ENCODE results near the gene TMEM106B. TPM values are rescaled to one million over a fixed set of nuclear protein-coding genes. Genes with fewer than 3 reads are reported as not detected.

TMEM106B gene
- total RNA-seq, 1 experiment from 2014 or later = 37.1 TPM

DNA sequence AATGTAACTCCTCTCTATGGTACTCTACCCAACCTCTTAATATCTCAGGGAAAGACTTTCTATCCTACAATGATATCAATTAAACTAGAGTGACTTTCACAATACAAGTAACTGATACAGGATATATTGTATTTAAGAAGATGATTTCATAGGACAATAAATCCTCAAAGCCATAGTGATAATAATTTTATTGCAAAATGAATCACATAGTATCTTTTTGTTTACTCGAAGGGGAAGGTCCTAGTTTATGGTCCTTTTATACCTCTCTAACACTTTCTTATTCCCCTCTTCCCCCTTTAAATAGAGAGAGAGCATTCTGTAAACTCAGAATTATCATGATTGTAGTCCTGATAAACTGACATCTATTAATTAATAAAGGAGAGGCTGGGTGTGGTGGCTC lies 56.4 kb downstream of the TMEM106B start:
- no peak for DNase-seq (ENCODE audit: low spot score)
- CTCF ChIA-PET = no interaction called here
- Histone ChIP-seq H3K4me1 (ENCODE audit: insufficient read depth, low read length, poor library complexity, severe bottlenecking) (no peaks in the 10 kb centered on the region), H3K27me3 (replicated peaks; ENCODE audit: insufficient read depth, low read depth, low read length, poor library complexity) (no peaks in the 10 kb centered on the region), H3K4me3 (ENCODE audit: low read depth, low read length, poor library complexity, severe bottlenecking) (no peak overlapping the region), H3K27ac (ENCODE audit: low read depth, low read length, poor library complexity, severe bottlenecking) (no peak overlapping the region), H3K36me3 (ENCODE audit: insufficient read depth, low read length, poor library complexity, severe bottlenecking) (no peaks in the 10 kb centered on the region), H3K9me3 (ENCODE audit: low read depth, low read length, poor library complexity, severe bottlenecking) (no peaks in the 10 kb centered on the region)
- POLR2A ChIA-PET (ENCODE audit: low non-redundant PET) = no interaction called here
- no TSS peak for BruUV-seq (replicated peaks)
- no peak for TF ChIP-seq EZH2 (IDR thresholded peaks at IDR 0.05; ENCODE audit: borderline replicate concordance, low read depth, low read length, poor library complexity, severe bottlenecking)
- TF ChIP-seq, protein P1, sequence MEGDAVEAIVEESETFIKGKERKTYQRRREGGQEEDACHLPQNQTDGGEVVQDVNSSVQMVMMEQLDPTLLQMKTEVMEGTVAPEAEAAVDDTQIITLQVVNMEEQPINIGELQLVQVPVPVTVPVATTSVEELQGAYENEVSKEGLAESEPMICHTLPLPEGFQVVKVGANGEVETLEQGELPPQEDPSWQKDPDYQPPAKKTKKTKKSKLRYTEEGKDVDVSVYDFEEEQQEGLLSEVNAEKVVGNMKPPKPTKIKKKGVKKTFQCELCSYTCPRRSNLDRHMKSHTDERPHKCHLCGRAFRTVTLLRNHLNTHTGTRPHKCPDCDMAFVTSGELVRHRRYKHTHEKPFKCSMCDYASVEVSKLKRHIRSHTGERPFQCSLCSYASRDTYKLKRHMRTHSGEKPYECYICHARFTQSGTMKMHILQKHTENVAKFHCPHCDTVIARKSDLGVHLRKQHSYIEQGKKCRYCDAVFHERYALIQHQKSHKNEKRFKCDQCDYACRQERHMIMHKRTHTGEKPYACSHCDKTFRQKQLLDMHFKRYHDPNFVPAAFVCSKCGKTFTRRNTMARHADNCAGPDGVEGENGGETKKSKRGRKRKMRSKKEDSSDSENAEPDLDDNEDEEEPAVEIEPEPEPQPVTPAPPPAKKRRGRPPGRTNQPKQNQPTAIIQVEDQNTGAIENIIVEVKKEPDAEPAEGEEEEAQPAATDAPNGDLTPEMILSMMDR (conservative IDR thresholded peaks at IDR 0.05; ENCODE audit: low read depth, low read length) = no peak
- intact Hi-C loops (cut with micrococcal nuclease; ENCODE audit: unreplicated experiment) = no loop called here

- no TSS peak for BruUV-seq (replicated peaks)
- H3K4me1 ChIP-seq (ENCODE audit: insufficient read depth, low read length, poor library complexity, severe bottlenecking) = no peaks in the 10 kb centered on the region
- no peaks in the 10 kb centered on the region for H3K27me3 ChIP-seq (replicated peaks; ENCODE audit: insufficient read depth, low read depth, low read length, poor library complexity)
- no peak for DNase-seq (ENCODE audit: low spot score)
- ChIA-PET CTCF (no interaction called here), POLR2A (ENCODE audit: low non-redundant PET) (no interaction called here)
- H3K36me3 ChIP-seq (ENCODE audit: insufficient read depth, low read length, poor library complexity, severe bottlenecking) = no peaks in the 10 kb centered on the region
- no peaks in the 10 kb centered on the region for H3K9me3 ChIP-seq (ENCODE audit: low read depth, low read length, poor library complexity, severe bottlenecking)
- no peak overlapping the region for H3K4me3 ChIP-seq (ENCODE audit: low read depth, low read length, poor library complexity, severe bottlenecking)
- H3K27ac ChIP-seq (ENCODE audit: low read depth, low read length, poor library complexity, severe bottlenecking) = no peak overlapping the region
- intact Hi-C loops (cut with micrococcal nuclease; ENCODE audit: unreplicated experiment) = no loop called here
- TF ChIP-seq, protein P1 (conservative IDR thresholded peaks at IDR 0.05; ENCODE audit: low read depth, low read length) = no peak
- no peak for TF ChIP-seq EZH2 (IDR thresholded peaks at IDR 0.05; ENCODE audit: borderline replicate concordance, low read depth, low read length, poor library complexity, severe bottlenecking)
These were observed 58.2 kb downstream of the TMEM106B start for GRCh38 chr7:12269100-12269895.

DNA sequence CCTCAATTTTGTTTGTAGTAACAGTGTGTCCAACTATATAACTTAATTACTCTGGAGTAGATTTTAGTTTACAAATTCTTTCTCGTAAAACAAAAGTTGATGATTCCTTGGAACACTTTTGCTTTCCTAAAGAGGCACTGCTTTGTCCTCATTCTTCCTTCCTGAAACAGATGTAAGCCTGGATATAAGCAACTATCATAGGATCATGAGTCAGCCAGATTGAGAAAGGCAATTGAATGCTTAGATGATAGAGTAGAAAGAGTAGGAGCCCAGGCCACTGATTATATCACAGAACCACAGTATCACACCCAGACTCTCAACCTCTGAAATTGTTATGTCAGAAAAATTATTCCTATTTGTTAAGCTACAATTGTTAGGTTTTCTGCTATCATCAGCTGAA lies 69.9 kb downstream of the TMEM106B start:
- POLR2A ChIA-PET (ENCODE audit: low non-redundant PET) = no interaction called here
- Histone ChIP-seq H3K9me3 (ENCODE audit: low read depth, low read length, poor library complexity, severe bottlenecking) (no peaks in the 10 kb centered on the region), H3K4me3 (ENCODE audit: low read depth, low read length, poor library complexity, severe bottlenecking) (no peak overlapping the region), H3K4me1 (ENCODE audit: insufficient read depth, low read length, poor library complexity, severe bottlenecking) (no peaks in the 10 kb centered on the region), H3K27ac (ENCODE audit: low read depth, low read length, poor library complexity, severe bottlenecking) (no peak overlapping the region), H3K27me3 (replicated peaks; ENCODE audit: insufficient read depth, low read depth, low read length, poor library complexity) (no peaks in the 10 kb centered on the region), H3K36me3 (ENCODE audit: insufficient read depth, low read length, poor library complexity, severe bottlenecking) (no peaks in the 10 kb centered on the region)
- no TSS peak for BruUV-seq (replicated peaks)
- no peak for TF ChIP-seq EZH2 (IDR thresholded peaks at IDR 0.05; ENCODE audit: borderline replicate concordance, low read depth, low read length, poor library complexity, severe bottlenecking)
- TF ChIP-seq, protein P1 (conservative IDR thresholded peaks at IDR 0.05; ENCODE audit: low read depth, low read length) = no peak
- intact Hi-C loops (cut with micrococcal nuclease; ENCODE audit: unreplicated experiment) = no loop called here
- CTCF ChIA-PET = no interaction called here
- DNase-seq (ENCODE audit: low spot score) = no peak

All from A673 (cell line).